Measurements from ENCODE around the gene WDR37. TPM values are rescaled to one million over a fixed set of nuclear protein-coding genes. Genes with fewer than 3 reads are reported as not detected.

The WDR37 gene
- total and polyA plus RNA-seq, 9 donors: 8.7 to 12.5 (median 10.5) TPM

- no peaks in the 10 kb centered on the region for H3K9me3 ChIP-seq (replicated peaks; ENCODE audit: control insufficient read depth, low read depth, low read length)
- H3K4me3 ChIP-seq (ENCODE audit: low read length): no peak overlapping the region
- H3K36me3 ChIP-seq (ENCODE audit: control insufficient read depth, insufficient read depth, low read length): peaks cover 32% of the 10 kb centered on the region
- H3K27me3 ChIP-seq (ENCODE audit: control insufficient read depth, insufficient read depth, low read length): no peaks in the 10 kb centered on the region
- no peak for DNase-seq
- WGBS (ENCODE audit: insufficient coverage): 85% methylated on average over 8 of the region's 10 CpGs
- no peaks in the 10 kb centered on the region for H3K4me1 ChIP-seq (ENCODE audit: control insufficient read depth, insufficient read depth, low read length)
- H3K27ac ChIP-seq (ENCODE audit: low read length): no peak overlapping the region
Measured at GRCh38 chr10:1020460-1020859, 35.7 kb upstream of the WDR37 start.

DNA sequence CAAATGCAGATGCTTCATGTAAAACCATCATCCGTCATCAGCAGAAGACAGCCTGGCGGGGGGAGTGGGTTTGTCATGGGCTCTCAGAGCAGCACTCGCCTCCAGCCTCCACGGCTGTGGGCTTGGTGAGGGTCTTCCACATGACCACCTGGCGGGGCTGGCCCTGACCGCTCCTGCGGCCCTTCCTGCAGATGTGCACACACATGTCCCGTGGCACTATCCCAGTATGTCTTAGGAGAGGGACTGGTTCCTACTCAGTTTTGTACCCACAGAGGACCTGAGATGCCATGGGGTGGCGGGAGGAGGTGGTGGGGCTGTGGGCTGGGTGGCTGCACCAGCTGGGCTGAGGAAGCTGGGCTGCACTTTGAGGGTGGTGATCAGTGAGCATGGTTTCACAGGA is 35.2 kb upstream of the WDR37 start:
- WGBS (ENCODE audit: insufficient coverage): 93% methylated on average over 5 of the region's 9 CpGs
- Histone ChIP-seq H3K4me3 (ENCODE audit: low read length) (no peak overlapping the region), H3K27me3 (ENCODE audit: control insufficient read depth, insufficient read depth, low read length) (no peaks in the 10 kb centered on the region), H3K9me3 (replicated peaks; ENCODE audit: control insufficient read depth, low read depth, low read length) (no peaks in the 10 kb centered on the region), H3K4me1 (ENCODE audit: control insufficient read depth, insufficient read depth, low read length) (no peaks in the 10 kb centered on the region), H3K36me3 (ENCODE audit: control insufficient read depth, insufficient read depth, low read length) (peaks cover 27% of the 10 kb centered on the region), H3K27ac (ENCODE audit: low read length) (no peak overlapping the region)
- no peak for DNase-seq

GRCh38 chr10:1022413-1022812 is 33.8 kb upstream of the WDR37 start:
- no peaks in the 10 kb centered on the region for H3K4me1 ChIP-seq (ENCODE audit: control insufficient read depth, insufficient read depth, low read length)
- no peaks in the 10 kb centered on the region for H3K27me3 ChIP-seq (ENCODE audit: control insufficient read depth, insufficient read depth, low read length)
- DNase-seq: no peak
- H3K27ac ChIP-seq (ENCODE audit: low read length): no peak overlapping the region
- H3K9me3 ChIP-seq (replicated peaks; ENCODE audit: control insufficient read depth, low read depth, low read length): no peaks in the 10 kb centered on the region
- no peak overlapping the region for H3K4me3 ChIP-seq (ENCODE audit: low read length)
- H3K36me3 ChIP-seq (ENCODE audit: control insufficient read depth, insufficient read depth, low read length): peaks cover 18% of the 10 kb centered on the region
- WGBS (ENCODE audit: insufficient coverage): 86% methylated on average over 11 of the region's 12 CpGs

DNA sequence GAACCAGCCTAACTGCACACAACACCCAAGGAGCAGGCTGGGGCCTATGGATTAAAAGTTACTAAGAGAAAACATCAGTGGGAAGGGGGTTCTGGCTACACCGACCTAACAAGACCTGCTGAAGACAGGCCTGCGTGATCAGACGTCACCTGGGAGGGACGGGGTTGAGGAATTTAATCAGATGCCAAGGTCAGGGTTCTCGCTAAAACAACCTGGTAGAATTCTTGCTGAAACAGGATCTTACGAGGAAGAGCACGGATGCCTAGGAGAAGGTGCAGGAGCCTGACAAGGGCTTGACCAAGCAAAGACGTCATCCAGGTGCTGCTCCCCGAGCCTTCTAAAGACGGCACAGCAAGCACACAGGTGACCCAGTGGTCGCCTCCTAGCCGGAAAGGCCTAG is 32.1 kb upstream of the WDR37 start:
- Histone ChIP-seq H3K27ac (ENCODE audit: low read length) (no peak overlapping the region), H3K4me3 (ENCODE audit: low read length) (no peak overlapping the region), H3K36me3 (ENCODE audit: control insufficient read depth, insufficient read depth, low read length) (peaks cover 7% of the 10 kb centered on the region), H3K9me3 (replicated peaks; ENCODE audit: control insufficient read depth, low read depth, low read length) (no peaks in the 10 kb centered on the region), H3K27me3 (ENCODE audit: control insufficient read depth, insufficient read depth, low read length) (no peaks in the 10 kb centered on the region), H3K4me1 (ENCODE audit: control insufficient read depth, insufficient read depth, low read length) (no peaks in the 10 kb centered on the region)
- WGBS (ENCODE audit: insufficient coverage): 89% methylated on average over 9 of the region's 12 CpGs
- DNase-seq: no peak

DNA sequence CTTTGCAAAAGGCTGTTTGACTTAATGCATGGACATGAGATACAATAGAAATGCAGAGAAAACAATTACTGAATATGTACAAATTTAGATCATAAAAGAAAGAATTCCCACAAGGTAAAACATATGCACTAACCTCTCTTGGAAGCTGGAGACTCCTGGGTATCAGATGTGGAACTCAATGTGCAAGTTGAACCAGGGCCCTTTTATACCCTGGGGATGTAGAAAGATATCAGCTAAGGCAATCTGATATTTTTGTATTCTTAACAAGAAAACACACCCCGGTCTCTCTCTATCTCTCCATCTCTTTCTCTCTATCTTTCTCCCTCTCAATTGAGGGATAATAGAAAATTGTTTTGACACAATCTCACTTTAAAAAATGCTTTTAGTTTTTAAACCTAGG is 30.5 kb upstream of the WDR37 start, which contains the start of gene IDI2:
Gene IDI2 (minus strand): TSS at position 177 of the 400 bp plus-strand sequence. CDS start 1,136 bp downstream, outside the sequence.
- H3K36me3 ChIP-seq (ENCODE audit: control insufficient read depth, insufficient read depth, low read length): peaks cover under 1% of the 10 kb centered on the region
- no peak within 1 kb of the TSS for H3K4me3 ChIP-seq (ENCODE audit: low read length)
- H3K9me3 ChIP-seq (replicated peaks; ENCODE audit: control insufficient read depth, low read depth, low read length): no peaks in the 10 kb centered on the region
- no peak within 1 kb of the TSS for H3K27ac ChIP-seq (ENCODE audit: low read length)
- no peaks in the 10 kb centered on the region for H3K27me3 ChIP-seq (ENCODE audit: control insufficient read depth, insufficient read depth, low read length)
- no peak for DNase-seq
- H3K4me1 ChIP-seq (ENCODE audit: control insufficient read depth, insufficient read depth, low read length): no peaks in the 10 kb centered on the region
- no CpG with 5 or more reads among the region's 1 CpG for WGBS (ENCODE audit: insufficient coverage)

DNA sequence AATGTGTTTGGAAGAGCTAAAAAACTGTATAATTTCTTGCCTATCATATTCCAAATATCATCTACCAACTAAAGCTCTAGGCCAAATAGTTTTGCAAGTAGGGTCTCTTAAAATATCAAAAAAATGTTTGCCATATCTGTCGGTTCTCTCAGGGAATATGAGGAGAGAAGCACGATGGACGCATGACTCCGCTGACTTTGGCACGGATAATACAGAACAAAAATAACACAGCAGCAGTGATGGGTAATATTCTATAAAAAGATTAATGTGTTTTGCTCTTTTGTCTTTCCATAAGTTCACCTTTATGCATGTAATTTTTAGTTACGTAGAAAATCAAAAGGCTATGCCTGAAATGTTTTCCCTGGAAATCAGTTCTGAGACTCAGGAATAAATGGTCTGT is 29.6 kb upstream of the WDR37 start:
- H3K36me3 ChIP-seq (ENCODE audit: control insufficient read depth, insufficient read depth, low read length): no peaks in the 10 kb centered on the region
- no peaks in the 10 kb centered on the region for H3K4me1 ChIP-seq (ENCODE audit: control insufficient read depth, insufficient read depth, low read length)
- H3K4me3 ChIP-seq (ENCODE audit: low read length): no peak overlapping the region
- H3K9me3 ChIP-seq (replicated peaks; ENCODE audit: control insufficient read depth, low read depth, low read length): no peaks in the 10 kb centered on the region
- H3K27ac ChIP-seq (ENCODE audit: low read length): no peak overlapping the region
- WGBS (ENCODE audit: insufficient coverage): no CpG with 5 or more reads among the region's 6 CpGs
- DNase-seq: no peak
- no peaks in the 10 kb centered on the region for H3K27me3 ChIP-seq (ENCODE audit: control insufficient read depth, insufficient read depth, low read length)

- Histone ChIP-seq H3K4me3 (ENCODE audit: low read length) (no peak overlapping the region), H3K4me1 (ENCODE audit: control insufficient read depth, insufficient read depth, low read length) (no peaks in the 10 kb centered on the region), H3K27me3 (ENCODE audit: control insufficient read depth, insufficient read depth, low read length) (no peaks in the 10 kb centered on the region), H3K36me3 (ENCODE audit: control insufficient read depth, insufficient read depth, low read length) (no peaks in the 10 kb centered on the region), H3K9me3 (replicated peaks; ENCODE audit: control insufficient read depth, low read depth, low read length) (no peaks in the 10 kb centered on the region), H3K27ac (ENCODE audit: low read length) (no peak overlapping the region)
- no peak for DNase-seq
- WGBS (ENCODE audit: insufficient coverage): 89% methylated on average over 6 of the region's 7 CpGs
Measured at GRCh38 chr10:1029838-1030237, 26.3 kb upstream of the WDR37 start.

GRCh38 chr10:1033601-1034000 is 22.6 kb upstream of the WDR37 start:
- Histone ChIP-seq H3K36me3 (ENCODE audit: control insufficient read depth, insufficient read depth, low read length) (peaks cover 13% of the 10 kb centered on the region), H3K27ac (ENCODE audit: low read length) (no peak overlapping the region), H3K4me3 (ENCODE audit: low read length) (no peak overlapping the region), H3K27me3 (ENCODE audit: control insufficient read depth, insufficient read depth, low read length) (no peaks in the 10 kb centered on the region), H3K9me3 (replicated peaks; ENCODE audit: control insufficient read depth, low read depth, low read length) (no peaks in the 10 kb centered on the region), H3K4me1 (ENCODE audit: control insufficient read depth, insufficient read depth, low read length) (no peaks in the 10 kb centered on the region)
- no CpG with 5 or more reads among the region's 1 CpG for WGBS (ENCODE audit: insufficient coverage)
- DNase-seq: no peak

- H3K36me3 ChIP-seq (ENCODE audit: control insufficient read depth, insufficient read depth, low read length): peaks cover 13% of the 10 kb centered on the region
- WGBS (ENCODE audit: insufficient coverage): no CpG with 5 or more reads among the region's 3 CpGs
- peak; percentile 36 for DNase-seq
- H3K4me1 ChIP-seq (ENCODE audit: control insufficient read depth, insufficient read depth, low read length): no peaks in the 10 kb centered on the region
- no peaks in the 10 kb centered on the region for H3K9me3 ChIP-seq (replicated peaks; ENCODE audit: control insufficient read depth, low read depth, low read length)
- no peak overlapping the region for H3K4me3 ChIP-seq (ENCODE audit: low read length)
- H3K27me3 ChIP-seq (ENCODE audit: control insufficient read depth, insufficient read depth, low read length): no peaks in the 10 kb centered on the region
- no peak overlapping the region for H3K27ac ChIP-seq (ENCODE audit: low read length)
Measured at GRCh38 chr10:1034758-1035157, 21.4 kb upstream of the WDR37 start.

- DNase-seq: no peak
- Histone ChIP-seq H3K9me3 (replicated peaks; ENCODE audit: control insufficient read depth, low read depth, low read length) (no peaks in the 10 kb centered on the region), H3K27me3 (ENCODE audit: control insufficient read depth, insufficient read depth, low read length) (no peaks in the 10 kb centered on the region), H3K27ac (ENCODE audit: low read length) (no peak overlapping the region), H3K4me1 (ENCODE audit: control insufficient read depth, insufficient read depth, low read length) (no peaks in the 10 kb centered on the region), H3K4me3 (ENCODE audit: low read length) (no peak overlapping the region), H3K36me3 (ENCODE audit: control insufficient read depth, insufficient read depth, low read length) (peaks cover 13% of the 10 kb centered on the region)
- WGBS (ENCODE audit: insufficient coverage): 53% methylated on average over 3 of the region's 6 CpGs
Measured at GRCh38 chr10:1035201-1035600, 21.0 kb upstream of the WDR37 start.

- WGBS (ENCODE audit: insufficient coverage): 82% methylated on average over 8 of the region's 14 CpGs
- no peaks in the 10 kb centered on the region for H3K9me3 ChIP-seq (replicated peaks; ENCODE audit: control insufficient read depth, low read depth, low read length)
- no peak for DNase-seq
- H3K4me3 ChIP-seq (ENCODE audit: low read length): no peak overlapping the region
- H3K4me1 ChIP-seq (ENCODE audit: control insufficient read depth, insufficient read depth, low read length): no peaks in the 10 kb centered on the region
- peaks cover 13% of the 10 kb centered on the region for H3K36me3 ChIP-seq (ENCODE audit: control insufficient read depth, insufficient read depth, low read length)
- no peak overlapping the region for H3K27ac ChIP-seq (ENCODE audit: low read length)
- H3K27me3 ChIP-seq (ENCODE audit: control insufficient read depth, insufficient read depth, low read length): no peaks in the 10 kb centered on the region
Measured at GRCh38 chr10:1036341-1036791, 19.8 kb upstream of the WDR37 start.

Measured in muscle of leg (tissue), 11 donors.